Measurements from ENCODE around the gene ARPIN. TPM values are rescaled to one million over a fixed set of nuclear protein-coding genes. Genes with fewer than 3 reads are reported as not detected.

Gene ARPIN
- total RNA-seq, 1 donor from 2014 or later, result 13.3 TPM

DNA sequence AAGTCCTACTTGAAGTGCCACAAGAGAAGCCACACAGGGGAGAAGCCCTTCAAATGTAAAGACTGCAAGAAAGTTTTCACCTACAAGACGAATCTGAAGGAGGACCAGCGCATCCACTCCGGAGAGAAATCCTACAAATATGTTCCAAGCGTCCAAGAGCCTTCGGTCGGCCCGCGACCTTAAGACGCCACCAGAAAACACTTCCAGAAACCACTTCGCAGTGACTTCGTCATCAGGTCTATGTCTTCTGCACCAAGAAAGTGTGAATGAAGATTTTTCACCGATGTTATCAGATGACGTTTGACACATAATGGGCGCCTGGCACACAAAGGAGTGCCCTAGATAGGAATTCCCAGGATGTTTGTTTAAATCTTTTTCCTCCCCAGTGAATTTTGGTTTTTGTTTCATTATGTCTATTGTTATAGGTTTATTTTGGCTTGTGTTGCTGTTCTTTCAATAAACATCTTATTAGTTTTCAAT lies 24.1 kb upstream of the ARPIN start:
- H3K4me1 Mint-ChIP-seq (ENCODE audit: unreplicated experiment), result peaks cover 4% of the 10 kb centered on the region
- no peak overlapping the region for H3K4me3 Mint-ChIP-seq (ENCODE audit: unreplicated experiment)
- TF ChIP-seq, protein P1, sequence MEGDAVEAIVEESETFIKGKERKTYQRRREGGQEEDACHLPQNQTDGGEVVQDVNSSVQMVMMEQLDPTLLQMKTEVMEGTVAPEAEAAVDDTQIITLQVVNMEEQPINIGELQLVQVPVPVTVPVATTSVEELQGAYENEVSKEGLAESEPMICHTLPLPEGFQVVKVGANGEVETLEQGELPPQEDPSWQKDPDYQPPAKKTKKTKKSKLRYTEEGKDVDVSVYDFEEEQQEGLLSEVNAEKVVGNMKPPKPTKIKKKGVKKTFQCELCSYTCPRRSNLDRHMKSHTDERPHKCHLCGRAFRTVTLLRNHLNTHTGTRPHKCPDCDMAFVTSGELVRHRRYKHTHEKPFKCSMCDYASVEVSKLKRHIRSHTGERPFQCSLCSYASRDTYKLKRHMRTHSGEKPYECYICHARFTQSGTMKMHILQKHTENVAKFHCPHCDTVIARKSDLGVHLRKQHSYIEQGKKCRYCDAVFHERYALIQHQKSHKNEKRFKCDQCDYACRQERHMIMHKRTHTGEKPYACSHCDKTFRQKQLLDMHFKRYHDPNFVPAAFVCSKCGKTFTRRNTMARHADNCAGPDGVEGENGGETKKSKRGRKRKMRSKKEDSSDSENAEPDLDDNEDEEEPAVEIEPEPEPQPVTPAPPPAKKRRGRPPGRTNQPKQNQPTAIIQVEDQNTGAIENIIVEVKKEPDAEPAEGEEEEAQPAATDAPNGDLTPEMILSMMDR (IDR thresholded peaks at IDR 0.05; ENCODE audit: unreplicated experiment), result no peak
- no peak for DNase-seq (ENCODE audit: low spot score)
- H3K27me3 Mint-ChIP-seq (ENCODE audit: unreplicated experiment), result peaks cover 1% of the 10 kb centered on the region
- H3K9me3 Mint-ChIP-seq (ENCODE audit: unreplicated experiment), result no peaks in the 10 kb centered on the region
- no peaks in the 10 kb centered on the region for H3K36me3 Mint-ChIP-seq (ENCODE audit: low read depth, unreplicated experiment)
- H3K27ac Mint-ChIP-seq (ENCODE audit: unreplicated experiment), result no peak overlapping the region

DNA sequence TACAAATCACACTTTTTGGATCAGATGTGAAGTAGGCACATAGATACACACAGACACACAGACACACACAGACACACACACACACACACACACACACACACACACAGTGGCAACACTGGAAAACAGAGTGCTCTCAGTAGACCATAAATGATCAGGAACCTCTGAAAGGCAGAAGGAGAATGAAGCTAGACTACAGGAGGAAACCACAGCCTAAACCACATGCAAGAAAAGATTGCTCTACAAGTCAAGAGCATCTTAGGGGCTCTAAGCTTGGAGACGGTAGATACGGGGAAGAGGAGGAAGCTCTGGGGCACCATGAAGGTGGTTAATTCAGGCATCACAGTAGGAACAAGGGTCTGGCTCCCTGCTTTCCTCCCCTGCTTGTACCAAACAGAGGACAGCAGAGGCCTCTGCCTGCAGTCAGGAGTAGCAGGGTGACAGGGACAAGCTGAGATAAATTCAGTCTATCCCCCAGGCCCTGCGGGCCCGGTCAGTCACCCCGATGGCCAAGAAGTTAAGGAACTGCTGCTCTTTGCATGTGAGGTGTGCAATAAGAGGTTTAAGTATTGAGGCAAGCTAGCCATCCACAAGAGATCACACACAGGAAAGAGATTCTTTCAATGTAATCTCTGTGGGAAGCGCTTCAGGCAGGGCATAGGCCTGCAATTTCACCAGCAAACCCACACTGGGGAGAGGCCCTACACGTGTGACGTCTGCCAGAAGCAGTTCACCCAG lies 23.5 kb upstream of the ARPIN start:
- Mint-ChIP-seq H3K27me3 (ENCODE audit: unreplicated experiment) (peaks cover 3% of the 10 kb centered on the region), H3K36me3 (ENCODE audit: low read depth, unreplicated experiment) (no peaks in the 10 kb centered on the region), H3K27ac (ENCODE audit: unreplicated experiment) (no peak overlapping the region), H3K9me3 (ENCODE audit: unreplicated experiment) (no peaks in the 10 kb centered on the region), H3K4me1 (ENCODE audit: unreplicated experiment) (peaks cover 4% of the 10 kb centered on the region), H3K4me3 (ENCODE audit: unreplicated experiment) (no peak overlapping the region)
- TF ChIP-seq, protein P1 (IDR thresholded peaks at IDR 0.05; ENCODE audit: unreplicated experiment), result no peak
- DNase-seq (ENCODE audit: low spot score), result no peak

DNA sequence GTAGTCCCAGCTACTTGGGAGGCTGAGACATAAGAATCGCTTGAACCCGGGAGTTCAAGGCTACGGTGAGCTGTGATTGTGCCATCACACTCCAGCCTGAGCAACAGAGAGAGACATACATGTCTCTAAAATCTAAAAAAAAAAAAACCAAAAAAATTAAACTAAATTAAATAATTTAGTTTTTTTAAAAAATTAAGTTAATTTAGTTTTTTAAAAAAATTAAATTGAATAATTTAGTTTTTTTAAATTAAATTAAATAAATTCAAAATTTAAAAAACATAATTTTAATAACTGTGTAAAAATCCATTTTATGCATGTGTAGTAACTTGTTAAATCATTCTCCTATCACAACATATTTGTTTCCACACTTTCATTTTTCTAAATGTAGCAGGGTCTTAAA lies 20.1 kb upstream of the ARPIN start:
- Mint-ChIP-seq H3K4me1 (ENCODE audit: unreplicated experiment) (peaks cover 4% of the 10 kb centered on the region), H3K36me3 (ENCODE audit: low read depth, unreplicated experiment) (no peaks in the 10 kb centered on the region), H3K4me3 (ENCODE audit: unreplicated experiment) (no peak overlapping the region), H3K9me3 (ENCODE audit: unreplicated experiment) (no peaks in the 10 kb centered on the region), H3K27ac (ENCODE audit: unreplicated experiment) (no peak overlapping the region), H3K27me3 (ENCODE audit: unreplicated experiment) (peaks cover 2% of the 10 kb centered on the region)
- TF ChIP-seq, protein P1 (IDR thresholded peaks at IDR 0.05; ENCODE audit: unreplicated experiment), result no peak
- DNase-seq (ENCODE audit: low spot score), result no peak

DNA sequence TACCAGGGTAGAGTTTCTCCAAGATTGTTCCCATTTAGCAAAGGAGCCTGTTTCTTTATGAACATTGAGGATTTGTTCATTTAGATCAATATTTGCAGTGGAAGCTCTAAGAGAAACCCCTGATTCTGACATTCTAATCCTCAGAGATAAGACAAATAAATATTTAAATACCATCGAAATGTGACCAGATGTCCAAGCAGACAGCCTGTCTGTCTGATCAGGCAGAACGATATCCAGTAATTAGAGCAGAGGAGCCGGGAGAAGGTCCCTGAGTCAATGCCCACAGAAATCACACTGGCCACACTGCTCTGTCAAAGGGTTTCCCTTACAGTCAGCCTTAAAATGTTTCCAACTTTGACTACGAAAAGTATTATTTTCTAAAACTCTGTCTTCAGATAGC lies 15.7 kb upstream of the ARPIN start:
- TF ChIP-seq, protein P1 (IDR thresholded peaks at IDR 0.05; ENCODE audit: unreplicated experiment), result no peak
- H3K36me3 Mint-ChIP-seq (ENCODE audit: low read depth, unreplicated experiment), result no peaks in the 10 kb centered on the region
- H3K27me3 Mint-ChIP-seq (ENCODE audit: unreplicated experiment), result peaks cover 2% of the 10 kb centered on the region
- no peak overlapping the region for H3K27ac Mint-ChIP-seq (ENCODE audit: unreplicated experiment)
- H3K9me3 Mint-ChIP-seq (ENCODE audit: unreplicated experiment), result no peaks in the 10 kb centered on the region
- no peak for DNase-seq (ENCODE audit: low spot score)
- no peak overlapping the region for H3K4me3 Mint-ChIP-seq (ENCODE audit: unreplicated experiment)
- no peaks in the 10 kb centered on the region for H3K4me1 Mint-ChIP-seq (ENCODE audit: unreplicated experiment)

DNA sequence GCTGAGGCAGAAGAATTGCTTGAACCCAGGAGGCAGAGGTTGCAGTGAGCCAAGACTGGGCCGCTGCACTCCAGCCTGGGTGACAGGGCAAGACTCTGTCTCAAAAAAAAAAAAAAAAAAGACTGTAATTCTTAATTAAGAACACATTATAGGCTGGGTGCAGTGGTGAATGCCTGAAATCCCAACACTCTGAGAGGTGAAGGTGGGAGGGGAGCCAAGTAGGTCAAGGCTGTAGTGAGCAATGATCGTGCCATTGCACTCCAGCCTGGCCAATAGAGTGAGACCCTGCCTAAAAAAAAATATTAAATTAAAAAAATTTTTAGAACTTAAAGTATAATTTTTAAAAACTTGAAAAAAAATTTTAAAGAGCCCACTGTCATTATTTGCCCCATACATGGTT lies 13.4 kb upstream of the ARPIN start:
- H3K27ac Mint-ChIP-seq (ENCODE audit: unreplicated experiment), result no peak overlapping the region
- H3K4me3 Mint-ChIP-seq (ENCODE audit: unreplicated experiment), result no peak overlapping the region
- no peaks in the 10 kb centered on the region for H3K36me3 Mint-ChIP-seq (ENCODE audit: low read depth, unreplicated experiment)
- no peak for DNase-seq (ENCODE audit: low spot score)
- H3K27me3 Mint-ChIP-seq (ENCODE audit: unreplicated experiment), result no peaks in the 10 kb centered on the region
- H3K4me1 Mint-ChIP-seq (ENCODE audit: unreplicated experiment), result no peaks in the 10 kb centered on the region
- H3K9me3 Mint-ChIP-seq (ENCODE audit: unreplicated experiment), result no peaks in the 10 kb centered on the region
- TF ChIP-seq, protein P1 (IDR thresholded peaks at IDR 0.05; ENCODE audit: unreplicated experiment), result no peak

Data from endothelial cell (in vitro differentiated cells).